ENCODE data around the gene CYP2U1.

The CYP2U1 gene

GRCh38 chr4:107894138-107894603 is 37.2 kb upstream of the CYP2U1 start:
- H3K4me3 ChIP-seq (ENCODE audit: control insufficient read depth, low read depth, low read length), result no peak overlapping the region
- TF ChIP-seq CTCF (IDR thresholded peaks at IDR 0.05; ENCODE audit: control insufficient read depth, insufficient read depth, low read depth, low read length, missing control alignments), result no peak
- no peak for DNase-seq (ENCODE audit: low read depth)

- no peak for TF ChIP-seq CTCF (IDR thresholded peaks at IDR 0.05; ENCODE audit: control insufficient read depth, insufficient read depth, low read depth, low read length, missing control alignments)
- H3K4me3 ChIP-seq (ENCODE audit: control insufficient read depth, low read depth, low read length), result no peak overlapping the region
- DNase-seq (ENCODE audit: low read depth), result peak; percentile 95
These were observed 35.1 kb upstream of the CYP2U1 start for GRCh38 chr4:107896158-107896645.

GRCh38 chr4:107896646-107897045 is 34.7 kb upstream of the CYP2U1 start:
- no peak for TF ChIP-seq CTCF (IDR thresholded peaks at IDR 0.05; ENCODE audit: control insufficient read depth, insufficient read depth, low read depth, low read length, missing control alignments)
- H3K4me3 ChIP-seq (ENCODE audit: control insufficient read depth, low read depth, low read length), result no peak overlapping the region
- DNase-seq (ENCODE audit: low read depth), result no peak

- DNase-seq (ENCODE audit: low read depth), result no peak
- no peak overlapping the region for H3K4me3 ChIP-seq (ENCODE audit: control insufficient read depth, low read depth, low read length)
- no peak for TF ChIP-seq CTCF (IDR thresholded peaks at IDR 0.05; ENCODE audit: control insufficient read depth, insufficient read depth, low read depth, low read length, missing control alignments)
These were observed 33.5 kb upstream of the CYP2U1 start for GRCh38 chr4:107897823-107898222.

- no peak for DNase-seq (ENCODE audit: low read depth)
- H3K4me3 ChIP-seq (ENCODE audit: control insufficient read depth, low read depth, low read length), result no peak overlapping the region
- TF ChIP-seq CTCF (IDR thresholded peaks at IDR 0.05; ENCODE audit: control insufficient read depth, insufficient read depth, low read depth, low read length, missing control alignments), result no peak
These were observed 31.3 kb upstream of the CYP2U1 start for GRCh38 chr4:107900067-107900466.

GRCh38 chr4:107900508-107900907 is 30.8 kb upstream of the CYP2U1 start:
- H3K4me3 ChIP-seq (ENCODE audit: control insufficient read depth, low read depth, low read length), result no peak overlapping the region
- no peak for TF ChIP-seq CTCF (IDR thresholded peaks at IDR 0.05; ENCODE audit: control insufficient read depth, insufficient read depth, low read depth, low read length, missing control alignments)
- DNase-seq (ENCODE audit: low read depth), result no peak

All from AG09309 (cell line).